HG02870 (cell line): ENCODE measurements around the gene ZNF277.

Source experiments
- ATAC-seq: cut with Tn5 transposase; IDR thresholded peaks from one replicate; pipeline ENCODE4 v1.9.1; 2021; ENCODE audit warnings: mild to moderate bottlenecking, moderate library complexity; ENCODE audit not compliant: unreplicated experiment

Gene ZNF277

GRCh38 chr7:112184455-112184854 lies 22.0 kb upstream of the ZNF277 start:
- ATAC-seq: no peak

- ATAC-seq: no peak
Observed at GRCh38 chr7:112185005-112185834, 21.3 kb upstream of the ZNF277 start.

- no peak for ATAC-seq
Observed at GRCh38 chr7:112186300-112186699, 20.2 kb upstream of the ZNF277 start.

- no peak for ATAC-seq
Observed at GRCh38 chr7:112188257-112188656, 18.2 kb upstream of the ZNF277 start.

GRCh38 chr7:112189691-112190090 lies 16.8 kb upstream of the ZNF277 start:
- ATAC-seq: no peak

GRCh38 chr7:112190120-112190519 lies 16.4 kb upstream of the ZNF277 start:
- ATAC-seq: no peak

- ATAC-seq: no peak
Observed at GRCh38 chr7:112192236-112193154, 14.0 kb upstream of the ZNF277 start.

GRCh38 chr7:112193915-112194502 lies 12.5 kb upstream of the ZNF277 start:
- no peak for ATAC-seq

GRCh38 chr7:112195717-112196116 lies 10.8 kb upstream of the ZNF277 start:
- ATAC-seq: no peak

- ATAC-seq: no peak
Observed at GRCh38 chr7:112197322-112197721, 9.2 kb upstream of the ZNF277 start.

GRCh38 chr7:112199035-112199655 lies 7.3 kb upstream of the ZNF277 start:
- ATAC-seq: no peak

- ATAC-seq: no peak
Observed at GRCh38 chr7:112199672-112200071, 6.8 kb upstream of the ZNF277 start.

GRCh38 chr7:112201411-112201810 lies 5.1 kb upstream of the ZNF277 start:
- no peak for ATAC-seq

GRCh38 chr7:112201839-112202238 lies 4.7 kb upstream of the ZNF277 start:
- no peak for ATAC-seq

GRCh38 chr7:112202816-112203215 lies 3.7 kb upstream of the ZNF277 start:
- ATAC-seq: no peak

GRCh38 chr7:112203365-112203739 lies 3.1 kb upstream of the ZNF277 start:
- ATAC-seq: no peak

- ATAC-seq: no peak
Observed at GRCh38 chr7:112204499-112205342, 1.8 kb upstream of the ZNF277 start.

- peak; percentile 3 for ATAC-seq
Observed at GRCh38 chr7:112205343-112206237, 905 bp upstream of the ZNF277 start.

- no peak for ATAC-seq
Observed at GRCh38 chr7:112206991-112207592, 597 bp downstream of the ZNF277 start.
